Pancreas (tissue), 10 donors: ENCODE results near the gene LRRC46. TPM values are rescaled to one million over a fixed set of nuclear protein-coding genes. Genes with fewer than 3 reads are reported as not detected.

Experiments used
- ATAC-seq, 4 donors: fragments of 200-7000 bp; cut with Tn5 transposase; one replicate each; pipeline versions ENCODE4 v1.8.0 to v1.9.1; 2020; ENCODE audit warnings: mild to moderate bottlenecking in 4 of 4, moderate library complexity in 4 of 4
- DNase-seq, 6 donors: peaks; one replicate each; pipeline ENCODE4 v3.0.0-alpha.2; 2020
- FAIRE-seq: peaks from 2 replicates; lab custom pipeline; 2012; peaks lifted over from hg19 to GRCh38; lab: Jason Lieb, UNC
- H3K27ac ChIP-seq, 4 donors: fragments of 200-600 bp; sonication (generic); 1 replicate in 3 of 4; 2 replicates in 1 of 4; pipeline versions ENCODE4 v1.5.0 to v1.8.0; 2020
- H3K27me3 ChIP-seq, 4 donors: fragments of 200-600 bp; one replicate each; pipeline ENCODE4 v1.8.0; 2021
- H3K36me3 ChIP-seq, 3 donors: fragments of 200-600 bp; sonication (generic) in 1 of 3; one replicate each; pipeline versions ENCODE4 v1.5.0 to v1.8.0; 2020 to 2021
- H3K4me1 ChIP-seq, 3 donors: fragments of 200-600 bp; one replicate each; pipeline ENCODE4 v1.8.0; 2021
- H3K4me3 ChIP-seq, 4 donors: fragments of 200-600 bp; sonication (generic) in 2 of 4; one replicate each; pipeline versions ENCODE4 v1.5.0 to v1.8.0; 2020 to 2021
- H3K9me3 ChIP-seq, 4 donors: fragments of 200-600 bp; one replicate each; pipeline ENCODE4 v1.8.0; 2021
- WGBS, 2 donors: extraction: QIAGEN DNeasy Blood & Tissue Kit; methylation state at CpG; one replicate each; pipeline ENCODE4 v1.1.7; 2013; 5-methylcytosine and 5-hydroxymethylcytosine counted together
- intact Hi-C, 3 donors: fragments of 100-400 bp; cut with DNase I; formaldehyde crosslinking; loops; one replicate each; pipeline versions ENCODE4 v1.11.1 to v1.14.2; 2022
- polyA plus RNA-seq, 2 donors: library from polyadenylated mRNA; stranded (reverse); fragments of 200-250 nt; gene quantifications; one replicate each; pipeline ENCODE4 v1.2.3, GENCODE V29; 2013
- total RNA-seq, 6 donors: library from RNA; stranded (reverse); fragmentation: NEBNext Ultra II Directional in 4 of 6; extraction: Animal tissue kit (Norgen Biotek cat#: 25700) in 4 of 6; gene quantifications; one replicate each; pipeline versions ENCODE4 v1.2.1 to v1.2.4, GENCODE V29; 2021 to 2023
- TF ChIP-seq, protein P1 (sequence below), 4 donors: fragments of 200-600 bp; sonication (generic) in 3 of 4; IDR thresholded peaks; one replicate each; pipeline versions ENCODE4 v1.5.0 to v1.8.0; 2021; ENCODE audit warnings: antibody characterized with exemption in 4 of 4
- donor health status: healthy with polysubstance abuse.
- donor health status: DM: no; HTN: no; CAD: no; lungs with moderate emphysema.
- donor health status: DM: no; HTN: no; CAD: no.
- donor health status: control.
- donor health status: control.
- donor health status: Bipolar disorder and iron deficiency.
- donor health status: DM: yes; HTN: yes; CAD: no.
- donor health status: DM: no; HTN: no; CAD: no.
- donor health status: DM: no; HTN: no; CAD: no.
- donor health status: DM: yes; HTN: yes; CAD: no.

Gene LRRC46
- total and polyA plus RNA-seq, 8 donors: 0.14 to 1.8 (median 0.47) TPM

DNA sequence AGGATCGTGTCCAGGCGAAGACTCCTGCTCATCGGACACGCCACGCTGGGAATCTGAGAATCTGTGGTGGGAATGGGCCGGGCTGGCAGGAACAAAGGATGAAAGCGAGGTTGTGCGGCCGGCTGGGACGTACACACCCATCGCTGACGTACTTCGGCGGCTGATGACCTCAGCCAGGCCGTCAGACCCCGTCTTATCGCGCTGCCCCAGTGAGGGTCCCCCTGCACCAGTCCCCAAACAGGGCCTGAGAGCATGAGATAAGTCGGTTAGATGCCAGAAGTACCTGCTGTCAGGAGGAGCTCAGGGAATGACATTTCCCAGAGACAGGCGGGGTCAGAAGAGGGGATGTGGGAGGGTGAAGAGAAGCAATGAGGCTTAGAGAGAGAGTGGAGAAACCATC lies 35.5 kb downstream of the LRRC46 start:
- TF ChIP-seq, protein P1, sequence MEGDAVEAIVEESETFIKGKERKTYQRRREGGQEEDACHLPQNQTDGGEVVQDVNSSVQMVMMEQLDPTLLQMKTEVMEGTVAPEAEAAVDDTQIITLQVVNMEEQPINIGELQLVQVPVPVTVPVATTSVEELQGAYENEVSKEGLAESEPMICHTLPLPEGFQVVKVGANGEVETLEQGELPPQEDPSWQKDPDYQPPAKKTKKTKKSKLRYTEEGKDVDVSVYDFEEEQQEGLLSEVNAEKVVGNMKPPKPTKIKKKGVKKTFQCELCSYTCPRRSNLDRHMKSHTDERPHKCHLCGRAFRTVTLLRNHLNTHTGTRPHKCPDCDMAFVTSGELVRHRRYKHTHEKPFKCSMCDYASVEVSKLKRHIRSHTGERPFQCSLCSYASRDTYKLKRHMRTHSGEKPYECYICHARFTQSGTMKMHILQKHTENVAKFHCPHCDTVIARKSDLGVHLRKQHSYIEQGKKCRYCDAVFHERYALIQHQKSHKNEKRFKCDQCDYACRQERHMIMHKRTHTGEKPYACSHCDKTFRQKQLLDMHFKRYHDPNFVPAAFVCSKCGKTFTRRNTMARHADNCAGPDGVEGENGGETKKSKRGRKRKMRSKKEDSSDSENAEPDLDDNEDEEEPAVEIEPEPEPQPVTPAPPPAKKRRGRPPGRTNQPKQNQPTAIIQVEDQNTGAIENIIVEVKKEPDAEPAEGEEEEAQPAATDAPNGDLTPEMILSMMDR (IDR thresholded peaks at IDR 0.05): no peak

DNA sequence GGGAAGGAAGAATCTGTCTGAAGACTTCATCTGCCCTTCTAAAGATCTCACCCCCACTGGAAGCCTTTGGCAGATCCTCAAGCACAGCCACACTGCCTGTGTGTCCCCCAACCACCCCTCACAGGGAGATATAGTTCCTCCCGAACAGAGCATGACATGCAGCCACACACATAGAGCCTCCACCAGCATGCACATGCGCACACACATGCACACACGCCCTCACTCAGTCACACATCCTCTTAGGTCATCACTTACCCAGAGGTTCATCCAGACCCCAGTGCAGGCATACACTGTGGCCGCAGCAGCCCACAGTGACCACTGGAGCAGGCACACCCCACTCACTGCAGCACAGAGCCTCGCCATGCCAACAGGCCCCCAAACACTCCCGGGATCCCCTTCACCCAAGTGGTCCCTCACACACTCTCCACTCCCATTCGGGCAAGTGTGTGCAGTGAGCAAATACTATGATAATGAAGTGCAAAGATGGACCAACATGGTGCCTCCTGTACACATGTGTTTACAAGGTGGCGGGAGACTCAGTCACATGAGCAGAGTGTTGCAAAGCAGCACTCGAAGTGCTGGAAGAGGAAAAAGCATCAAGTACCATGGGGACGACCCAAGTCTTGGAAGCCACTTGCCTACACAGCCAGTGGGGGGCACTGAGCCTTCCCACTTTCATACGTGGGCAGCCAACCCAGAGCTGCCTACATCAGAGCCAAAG lies 36.5 kb downstream of the LRRC46 start:
- ATAC-seq (no peak), DNase-seq (no peak), FAIRE-seq (no peak)
- 68 to 80% methylated on average over 11 of the region's 11 CpGs for WGBS, 2 donors
- H3K4me1 ChIP-seq: no peaks in the 10 kb centered on the region
- no peaks in the 10 kb centered on the region for H3K9me3 ChIP-seq
- H3K27ac ChIP-seq: no peak overlapping the region
- TF ChIP-seq, protein P1 (IDR thresholded peaks at IDR 0.05): no peak
- peaks cover 0 to 5% (median 0%) of the 10 kb centered on the region in 4 donors for H3K27me3 ChIP-seq
- no peaks in the 10 kb centered on the region for H3K36me3 ChIP-seq
- no peak overlapping the region for H3K4me3 ChIP-seq
- intact Hi-C loops: no loop called here

More for the DNA sequence above, 35.5 kb downstream of the LRRC46 start:
- DNase-seq (no peak), FAIRE-seq (no peak), ATAC-seq (no peak)
- no peak overlapping the region for H3K4me3 ChIP-seq
- intact Hi-C loops: no loop called here
- no peaks in the 10 kb centered on the region for H3K9me3 ChIP-seq
- H3K27me3 ChIP-seq: peaks cover 0 to 5% (median 0%) of the 10 kb centered on the region in 4 donors
- H3K27ac ChIP-seq: no peak overlapping the region
- H3K36me3 ChIP-seq: no peaks in the 10 kb centered on the region
- no peaks in the 10 kb centered on the region for H3K4me1 ChIP-seq
- 43 to 45% methylated on average over 20 of the region's 20 CpGs for WGBS, 2 donors

DNA sequence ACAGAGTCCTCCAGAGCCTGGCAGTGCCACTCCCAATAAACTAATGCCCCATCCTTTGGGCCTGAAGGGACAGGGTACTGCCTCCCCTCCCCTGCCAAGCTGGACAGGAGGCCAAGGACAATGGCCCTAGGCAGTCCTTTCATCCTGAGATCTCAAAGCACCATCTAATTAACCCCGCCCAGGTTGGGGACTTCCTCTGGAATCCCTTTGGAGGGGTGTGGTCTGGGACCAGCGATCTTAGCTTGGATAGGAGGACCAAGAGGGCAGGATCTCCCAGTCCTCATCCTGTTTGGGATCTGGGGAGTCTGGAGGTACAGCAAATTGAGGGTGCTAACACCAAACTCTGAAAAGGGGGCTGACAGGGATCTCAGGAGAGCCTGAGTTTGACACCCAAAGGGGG lies 37.6 kb downstream of the LRRC46 start:
- no peak for DNase-seq
- Histone ChIP-seq H3K4me1 (no peaks in the 10 kb centered on the region), H3K4me3 (no peak overlapping the region), H3K9me3 (no peaks in the 10 kb centered on the region), H3K27ac (no peak overlapping the region), H3K27me3 (peaks cover 0 to 5% (median 0%) of the 10 kb centered on the region in 4 donors), H3K36me3 (no peaks in the 10 kb centered on the region)
- ATAC-seq: no peak
- WGBS, 2 donors: 20 to 24% methylated on average over 2 of the region's 2 CpGs
- intact Hi-C loops: no loop called here
- TF ChIP-seq, protein P1 (IDR thresholded peaks at IDR 0.05): no peak
- FAIRE-seq: no peak

DNA sequence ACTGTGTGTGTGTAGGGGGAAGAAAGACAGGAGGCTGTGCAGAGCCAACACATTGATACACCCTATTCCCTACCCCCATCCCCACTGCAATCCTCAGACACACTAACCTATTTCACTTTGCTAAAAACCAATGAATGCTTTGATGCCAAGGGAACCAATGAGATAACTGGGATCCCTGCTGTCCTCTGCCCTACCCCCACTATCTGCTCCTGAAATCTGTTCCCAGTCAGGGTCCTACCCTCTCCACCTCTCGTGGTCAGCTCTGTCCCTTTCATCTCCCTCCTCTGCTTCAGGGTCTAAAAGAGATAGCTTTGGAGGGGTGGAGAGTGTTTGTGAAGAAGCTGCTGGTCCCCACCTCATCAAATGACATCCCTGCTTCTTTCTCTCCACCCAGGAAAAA lies 38.6 kb downstream of the LRRC46 start:
- H3K4me1 ChIP-seq: no peaks in the 10 kb centered on the region
- no peak overlapping the region for H3K4me3 ChIP-seq
- FAIRE-seq: no peak
- H3K27me3 ChIP-seq: peaks cover 0 to 5% (median 0%) of the 10 kb centered on the region in 4 donors
- no peaks in the 10 kb centered on the region for H3K36me3 ChIP-seq
- WGBS, 2 donors: 20 to 25% methylated on average over 1 of the region's 1 CpG
- intact Hi-C loops: no loop called here
- H3K9me3 ChIP-seq: no peaks in the 10 kb centered on the region
- H3K27ac ChIP-seq: no peak overlapping the region
- TF ChIP-seq, protein P1 (IDR thresholded peaks at IDR 0.05): no peak
- DNase-seq: no peak
- ATAC-seq: no peak

DNA sequence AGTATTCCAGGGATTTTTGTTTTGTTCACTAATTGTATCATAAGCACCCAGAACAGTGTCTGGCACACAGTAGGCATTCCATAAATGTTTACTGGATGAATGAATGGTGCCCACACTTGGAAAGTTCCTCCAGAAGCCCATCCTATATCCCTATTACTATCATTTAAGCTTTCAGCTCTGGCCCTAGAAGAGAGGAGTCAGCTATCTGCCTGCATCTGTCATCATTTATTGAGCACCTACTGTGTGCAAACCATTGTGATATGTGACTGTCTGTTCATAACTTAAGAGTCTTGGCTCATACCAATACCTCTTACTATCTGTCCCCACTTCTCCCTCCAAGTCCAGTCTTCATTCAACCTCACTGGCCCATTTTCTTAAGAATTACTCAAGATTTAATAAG lies 39.6 kb downstream of the LRRC46 start:
- intact Hi-C loops: no loop called here
- ATAC-seq: no peak
- no peak for DNase-seq

More for the DNA sequence above, 39.6 kb downstream of the LRRC46 start:
- no peak overlapping the region for H3K27ac ChIP-seq
- no peak for FAIRE-seq
- no peaks in the 10 kb centered on the region for H3K9me3 ChIP-seq
- peaks cover 0 to 5% (median 0%) of the 10 kb centered on the region in 4 donors for H3K27me3 ChIP-seq
- TF ChIP-seq, protein P1 (IDR thresholded peaks at IDR 0.05): no peak
- no peaks in the 10 kb centered on the region for H3K36me3 ChIP-seq
- H3K4me3 ChIP-seq: no peak overlapping the region
- H3K4me1 ChIP-seq: no peaks in the 10 kb centered on the region
